NCI-H187 treated with DMSO at 0.1 percent for 48 hours (cell line): ENCODE data around the gene DGCR6L.
"Not testable (repeated sequence)": the region's sequence is repeated elsewhere in the genome, so short reads cannot be mapped to it uniquely, and the experiment has no call there.

Experiments used
- DNase-seq: peaks from one replicate; lab custom pipeline; 2025; lab: John Stamatoyannopoulos, UW

The DGCR6L gene

GRCh38 chr22:20319745-20320658 lies at the start of gene DGCR6L:
DGCR6L (minus strand) TSS chr22:20320060; CDS start chr22:20319988, 72 bp downstream.
- DNase-seq: no peak

- not testable (repeated sequence) for DNase-seq
These were observed 49.0 kb upstream of the DGCR6L start for GRCh38 chr22:20368875-20369274.

- DNase-seq: not testable (repeated sequence)
These were observed 47.0 kb upstream of the DGCR6L start for GRCh38 chr22:20366841-20367240.

- not testable (repeated sequence) for DNase-seq
These were observed 44.7 kb upstream of the DGCR6L start for GRCh38 chr22:20364335-20365260.

GRCh38 chr22:20362403-20362802 lies 42.5 kb upstream of the DGCR6L start:
- not testable (repeated sequence) for DNase-seq

- DNase-seq: not testable (repeated sequence)
These were observed 41.9 kb upstream of the DGCR6L start for GRCh38 chr22:20361752-20362229.

GRCh38 chr22:20360866-20361751 lies 41.2 kb upstream of the DGCR6L start:
- DNase-seq: not testable (repeated sequence)

- not testable (repeated sequence) for DNase-seq
These were observed 40.4 kb upstream of the DGCR6L start for GRCh38 chr22:20360261-20360660.

GRCh38 chr22:20358503-20359239 lies 38.8 kb upstream of the DGCR6L start:
- DNase-seq: not testable (repeated sequence)

GRCh38 chr22:20357967-20358366 lies 38.1 kb upstream of the DGCR6L start:
- not testable (repeated sequence) for DNase-seq

- not testable (repeated sequence) for DNase-seq
These were observed 37.0 kb upstream of the DGCR6L start for GRCh38 chr22:20356906-20357305.

- not testable (repeated sequence) for DNase-seq
These were observed 36.2 kb upstream of the DGCR6L start for GRCh38 chr22:20355939-20356636.

- no peak for DNase-seq
These were observed 34.5 kb upstream of the DGCR6L start for GRCh38 chr22:20354238-20354975.

- DNase-seq: not testable (repeated sequence)
These were observed 32.7 kb upstream of the DGCR6L start for GRCh38 chr22:20352536-20352935.

GRCh38 chr22:20346553-20346952 lies 26.7 kb upstream of the DGCR6L start:
- not testable (repeated sequence) for DNase-seq

- DNase-seq: not testable (repeated sequence)
These were observed 18.4 kb upstream of the DGCR6L start for GRCh38 chr22:20338291-20338690.

GRCh38 chr22:20337807-20338206 lies 17.9 kb upstream of the DGCR6L start:
- DNase-seq: not testable (repeated sequence)

- DNase-seq: not testable (repeated sequence)
These were observed 16.7 kb upstream of the DGCR6L start for GRCh38 chr22:20336561-20336960.

GRCh38 chr22:20328569-20328930 lies 8.7 kb upstream of the DGCR6L start:
- not testable (repeated sequence) for DNase-seq
